ENCODE results near the gene PIAS4. TPM values are rescaled to one million over a fixed set of nuclear protein-coding genes. Genes with fewer than 3 reads are reported as not detected.

Gene PIAS4
- total and polyA plus RNA-seq, 9 of the 15 experiments (the other 6 are each of a cell fraction or from before 2014, with no cell fraction given): 0.27 to 34.9 (median 14.4) TPM

DNA sequence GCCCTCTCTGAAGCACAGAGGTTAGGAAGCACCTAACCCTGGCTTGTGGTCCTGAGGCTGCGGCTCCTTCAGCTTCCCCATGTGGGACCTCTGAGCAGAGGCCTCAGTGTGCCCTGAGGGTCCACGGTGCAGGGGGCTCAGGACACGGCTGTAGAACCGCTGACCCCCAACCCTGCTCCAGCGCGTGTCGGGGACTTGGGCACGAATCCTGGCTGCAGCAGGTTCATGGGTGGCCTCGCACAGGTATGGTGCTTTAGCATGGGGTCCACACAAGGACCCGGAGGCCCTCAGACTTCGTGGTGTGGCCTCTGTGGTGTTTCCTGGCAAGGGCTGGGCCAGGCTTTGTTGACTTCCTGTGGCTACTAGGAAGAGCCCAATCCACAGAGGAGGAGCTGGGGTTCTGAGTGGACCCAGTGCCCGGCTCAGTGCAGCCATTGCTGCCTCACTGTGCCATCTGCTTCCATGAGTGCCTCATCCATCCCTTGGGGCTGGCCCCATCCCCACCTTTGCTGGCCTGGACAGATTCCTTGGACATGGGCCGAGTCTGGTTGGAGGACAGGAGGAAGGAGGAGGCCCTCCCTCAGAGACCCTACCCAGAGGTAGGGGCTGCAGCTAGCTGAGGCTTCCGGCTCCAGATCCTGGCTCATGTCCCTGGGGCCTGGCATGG, 34.7 kb downstream of the PIAS4 start:
- Histone ChIP-seq H3K4me1 (replicated peaks in 1 of 2; ENCODE audit: control insufficient read depth in 2 of 2, insufficient read depth in 2 of 2, low read length in 2 of 2) (peaks cover 0 to 36% of the 10 kb centered on the region in 2 experiments; a peak in 2 of 5 replicates), H3K79me2 (ENCODE audit: control insufficient read depth, insufficient read depth, low read length) (peaks cover 25% of the 10 kb centered on the region; the same call in 2 of the 3 replicates), H3K9me1 (ENCODE audit: control insufficient read depth, insufficient read depth, low read length) (no peaks in the 10 kb centered on the region), H3K9me3 (replicated peaks; ENCODE audit: control insufficient read depth, insufficient read depth, low read depth, low read length) (no peaks in the 10 kb centered on the region), H3K27me3 (ENCODE audit: control insufficient read depth in 2 of 2, insufficient read depth in 2 of 2, low read length in 2 of 2) (no peaks in the 10 kb centered on the region), H2AFZ (ENCODE audit: low read depth, low read length) (no peak overlapping the region), H3K36me3 (ENCODE audit: control insufficient read depth, insufficient read depth, low read length) (peaks cover 33% of the 10 kb centered on the region; the same call in 2 of the 3 replicates), H3K4me3 (no peak overlapping the region), H3K27ac (ENCODE audit: extremely low read depth, low read depth, low read length) (no peak overlapping the region), H3K4me2 (ENCODE audit: insufficient read depth, low read length) (no peak overlapping the region), H4K20me1 (replicated peaks; ENCODE audit: control insufficient read depth, insufficient read depth, low read length) (peaks cover 7% of the 10 kb centered on the region; the same call in 1 of the 2 replicates), H3K9ac (ENCODE audit: insufficient read depth in 1 of 2, low read depth in 2 of 2, low read length in 2 of 2) (no peak overlapping the region)
- no peak for TF ChIP-seq ZFP1 (CRISPR knock-in tag; IDR thresholded peaks at IDR 0.05)
- TF ChIP-seq POLR2A (conservative IDR thresholded peaks at IDR 0.05): peak; percentile 43
- TF ChIP-seq POLR2G (IDR thresholded peaks at IDR 0.05; ENCODE audit: low read depth, low read length): 0 out of 2 replicates have a peak, but pooled peaks have one; percentile 1
- in situ Hi-C loops (cut with MboI) (no loop called here), intact Hi-C loops (cut with micrococcal nuclease) (no loop called here)
- ATAC-seq: peak; percentile 8; the same call in 1 of the 3 replicates
- DNase-seq (ENCODE audit: extremely low read depth in 1 of 4, low spot score in 3 of 4): no peak
- CTCF ChIA-PET (ENCODE audit: low intra/inter-chr PET ratio): no interaction called here
- POLR2A ChIA-PET: no interaction called here
- FAIRE-seq: no peak
- BruUV-seq (replicated peaks): no TSS peak
- WGBS (ENCODE audit: insufficient coverage, low coverage, missing lambda C conversion rate): 88% methylated on average over 14 of the region's 14 CpGs

DNA sequence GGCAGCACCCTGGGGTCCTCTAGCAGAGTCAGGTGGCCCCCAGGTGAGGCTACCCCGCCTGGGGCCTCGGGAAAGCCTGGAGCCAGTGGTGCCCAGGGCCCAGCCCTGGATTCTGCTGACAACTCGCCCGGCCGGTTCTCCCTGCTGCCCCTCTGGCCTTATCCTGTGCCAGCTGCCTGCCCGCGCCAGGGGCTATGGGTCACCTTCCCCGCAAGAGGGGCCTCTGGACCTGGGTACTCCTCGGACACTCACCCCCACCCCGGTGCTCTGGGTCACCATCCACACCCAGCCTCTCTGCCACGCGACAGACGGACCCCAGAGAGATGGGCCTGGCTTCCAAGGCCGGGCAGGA, 35.2 kb downstream of the PIAS4 start:
- FAIRE-seq (no peak), ATAC-seq (no peak; the same call in 2 of the 3 replicates), DNase-seq (ENCODE audit: extremely low read depth in 1 of 4, low spot score in 3 of 4) (no peak)
- no peaks in the 10 kb centered on the region for H3K9me3 ChIP-seq (replicated peaks; ENCODE audit: control insufficient read depth, insufficient read depth, low read depth, low read length)
- no TSS peak for BruUV-seq (replicated peaks)
- 83% methylated on average over 14 of the region's 14 CpGs for WGBS (ENCODE audit: insufficient coverage, low coverage, missing lambda C conversion rate)
- in situ Hi-C loops (cut with MboI): no loop called here
- CTCF ChIA-PET (ENCODE audit: low intra/inter-chr PET ratio): no interaction called here
- no peak overlapping the region for H3K4me3 ChIP-seq
- H3K4me2 ChIP-seq (ENCODE audit: insufficient read depth, low read length): no peak overlapping the region
- H2AFZ ChIP-seq (ENCODE audit: low read depth, low read length): no peak overlapping the region
- H3K36me3 ChIP-seq (ENCODE audit: control insufficient read depth, insufficient read depth, low read length): peaks cover 28% of the 10 kb centered on the region; the same call in 2 of the 3 replicates
- peaks cover 25% of the 10 kb centered on the region; the same call in 2 of the 3 replicates for H3K79me2 ChIP-seq (ENCODE audit: control insufficient read depth, insufficient read depth, low read length)
- no peaks in the 10 kb centered on the region for H3K9me1 ChIP-seq (ENCODE audit: control insufficient read depth, insufficient read depth, low read length)
- TF ChIP-seq POLR2G (IDR thresholded peaks at IDR 0.05; ENCODE audit: low read depth, low read length): peak; percentile 60; the same call in 1 of the 2 replicates
- TF ChIP-seq ZNF239 (CRISPR knock-in tag; IDR thresholded peaks at IDR 0.05): no peak
- no peak for TF ChIP-seq BRCA1 (IDR thresholded peaks at IDR 0.05)
- TF ChIP-seq BRCA1 (CRISPR knock-in tag; IDR thresholded peaks at IDR 0.05): no peak
- TF ChIP-seq BACH1 (tag; IDR thresholded peaks at IDR 0.05): no peak
- TF ChIP-seq RBFOX2 (IDR thresholded peaks at IDR 0.05; ENCODE audit: low read depth, low read length): 0 out of 2 replicates have a peak, but pooled peaks have one; percentile 13
- peak; percentile 52 for TF ChIP-seq RBM22 (IDR thresholded peaks at IDR 0.05; ENCODE audit: low read depth, low read length, poor library complexity, severe bottlenecking)
- 0 out of 2 replicates have a peak, but pooled peaks have one; percentile 34 for TF ChIP-seq HNRNPL (IDR thresholded peaks at IDR 0.05; ENCODE audit: low read depth, low read length)
- no peak overlapping the region for H3K27ac ChIP-seq (ENCODE audit: extremely low read depth, low read depth, low read length)
- H4K20me1 ChIP-seq (replicated peaks; ENCODE audit: control insufficient read depth, insufficient read depth, low read length): peaks cover 7% of the 10 kb centered on the region; the same call in 1 of the 2 replicates
- H3K9ac ChIP-seq (ENCODE audit: insufficient read depth in 1 of 2, low read depth in 2 of 2, low read length in 2 of 2): no peak overlapping the region
- POLR2A ChIA-PET: no interaction called here
- intact Hi-C loops (cut with micrococcal nuclease): no loop called here
- H3K4me1 ChIP-seq (replicated peaks in 1 of 2; ENCODE audit: control insufficient read depth in 2 of 2, insufficient read depth in 2 of 2, low read length in 2 of 2): peaks cover 0 to 31% of the 10 kb centered on the region in 2 experiments; a peak in 2 of 5 replicates
- H3K27me3 ChIP-seq (ENCODE audit: control insufficient read depth in 2 of 2, insufficient read depth in 2 of 2, low read length in 2 of 2): no peaks in the 10 kb centered on the region
